IPS-18c (cell line): Measurements from ENCODE around the gene H2BK1.

Experiments
- H3K4me3 ChIP-seq: 2 replicates; pipeline ENCODE4 v1.7.0; 2013; ENCODE audit warnings: low read depth, mild to moderate bottlenecking, low read length, moderate library complexity; ENCODE audit not compliant: insufficient read depth
- H3K9me3 ChIP-seq: one replicate; pipeline ENCODE4 v1.6.1; 2013; ENCODE audit warnings: mild to moderate bottlenecking, low read length, moderate library complexity; ENCODE audit not compliant: control insufficient read depth, insufficient read depth

Gene H2BK1

DNA sequence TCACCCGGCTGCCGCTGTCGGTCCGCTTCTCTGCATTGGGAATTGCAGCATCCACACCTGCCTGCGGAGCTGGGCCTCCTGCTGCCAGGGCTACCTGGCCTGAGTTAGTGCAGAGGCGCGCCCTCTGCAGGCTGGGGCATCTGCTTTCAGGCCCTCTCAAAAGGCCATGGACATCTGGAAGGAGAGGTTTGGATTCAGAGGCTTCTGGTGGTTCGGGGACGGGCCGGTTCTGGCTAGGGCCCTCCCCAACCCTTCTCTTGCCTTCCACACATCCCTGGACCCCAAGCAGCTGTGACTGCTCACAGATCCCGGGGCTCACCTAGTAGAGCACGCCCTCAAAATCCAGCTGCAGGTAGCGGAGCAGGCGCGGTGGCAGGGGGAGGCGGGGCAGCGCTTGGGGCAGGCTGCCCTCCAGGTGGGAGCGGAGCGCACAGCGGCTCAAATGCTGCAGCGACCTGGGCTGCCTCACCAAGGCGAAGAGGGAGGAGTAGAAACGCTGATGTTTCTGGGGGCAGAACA, 34.4 kb downstream of the H2BK1 start:
- H3K9me3 ChIP-seq = peaks cover 9% of the 10 kb centered on the region
- no peak overlapping the region for H3K4me3 ChIP-seq

DNA sequence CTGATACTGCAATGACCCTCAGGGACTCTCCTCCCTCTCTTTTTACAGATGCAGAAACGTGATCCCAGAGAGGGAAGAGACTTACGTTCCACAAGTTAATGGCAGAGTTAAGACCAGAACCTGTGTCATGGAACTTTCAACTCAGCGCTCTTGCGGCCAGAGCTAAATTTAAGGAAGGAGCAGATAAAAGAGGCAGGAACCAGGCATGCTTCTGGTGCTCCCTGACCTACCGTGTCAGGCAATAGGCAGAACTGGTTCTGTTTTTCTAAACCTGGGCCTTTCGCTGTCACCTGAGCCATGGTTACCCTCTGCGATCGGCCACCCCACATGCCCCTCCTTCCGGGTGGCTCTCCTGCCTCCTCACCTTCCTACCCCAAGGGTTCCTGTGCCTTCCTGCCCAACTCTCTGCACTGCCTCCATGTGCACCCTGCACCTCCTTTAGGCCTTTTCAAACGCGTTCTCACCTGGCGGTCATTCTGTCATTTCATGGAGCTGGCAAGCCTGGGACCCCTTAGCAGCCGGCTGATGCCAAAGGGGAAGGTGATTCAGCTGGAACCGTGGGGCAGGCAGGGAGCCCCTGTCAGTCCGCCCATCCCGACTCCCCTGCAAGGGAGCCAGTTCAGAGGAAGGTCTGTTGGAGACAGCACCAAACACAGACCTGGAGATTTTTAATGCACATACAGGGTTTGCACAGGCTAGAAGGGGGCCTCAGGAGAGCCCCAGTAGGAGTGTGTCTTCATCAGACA, 35.1 kb downstream of the H2BK1 start:
- H3K9me3 ChIP-seq = peaks cover 9% of the 10 kb centered on the region
- H3K4me3 ChIP-seq = no peak overlapping the region

GRCh38 chr7:151174246-151175046, 35.8 kb downstream of the H2BK1 start:
- Histone ChIP-seq H3K4me3 (no peak overlapping the region), H3K9me3 (peaks cover 9% of the 10 kb centered on the region)

GRCh38 chr7:151173386-151174245, 36.7 kb downstream of the H2BK1 start:
- Histone ChIP-seq H3K4me3 (no peak overlapping the region), H3K9me3 (peaks cover 9% of the 10 kb centered on the region)

DNA sequence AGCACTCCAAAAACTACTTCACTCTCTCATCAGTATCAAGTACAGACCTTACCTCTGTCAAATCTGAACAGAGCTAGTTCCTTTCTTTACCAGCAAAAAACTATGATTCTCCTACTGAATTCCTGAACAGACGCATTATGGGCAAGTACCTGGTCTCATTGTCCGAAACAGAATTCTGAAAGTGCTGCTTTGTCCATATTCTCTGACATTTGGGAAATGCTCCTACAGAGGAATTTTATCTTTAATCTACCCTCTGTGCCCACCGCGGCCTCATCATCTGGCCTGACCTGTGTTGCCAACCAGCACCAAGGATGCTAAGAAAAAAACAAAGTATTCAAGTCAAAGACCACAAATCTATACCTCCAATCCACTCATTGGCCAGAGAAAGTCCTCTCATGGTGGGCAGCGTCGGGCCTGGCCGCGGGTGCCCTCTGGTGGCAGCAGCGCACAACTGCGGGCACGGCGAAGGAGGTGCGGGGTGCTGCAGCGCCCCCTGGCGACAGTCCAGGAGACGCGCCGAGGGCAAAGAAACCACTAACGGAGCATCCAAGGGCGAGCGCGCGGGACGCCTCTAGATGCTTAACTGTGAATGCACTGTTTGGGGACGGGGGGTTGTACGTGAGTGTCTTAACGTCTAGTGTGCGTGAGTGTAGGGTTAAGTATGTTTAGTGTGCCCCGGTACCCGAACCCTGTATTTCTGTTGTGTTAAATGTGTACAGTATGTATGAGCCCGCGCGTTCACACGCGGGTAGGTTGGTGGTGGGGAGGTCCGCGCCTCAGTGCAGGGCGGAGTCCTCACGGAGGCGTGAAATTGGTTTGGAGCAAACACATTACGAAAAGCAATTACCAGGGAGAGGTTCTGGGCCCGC, 37.8 kb downstream of the H2BK1 start:
- Histone ChIP-seq H3K4me3 (no peak overlapping the region), H3K9me3 (peaks cover 9% of the 10 kb centered on the region)

DNA sequence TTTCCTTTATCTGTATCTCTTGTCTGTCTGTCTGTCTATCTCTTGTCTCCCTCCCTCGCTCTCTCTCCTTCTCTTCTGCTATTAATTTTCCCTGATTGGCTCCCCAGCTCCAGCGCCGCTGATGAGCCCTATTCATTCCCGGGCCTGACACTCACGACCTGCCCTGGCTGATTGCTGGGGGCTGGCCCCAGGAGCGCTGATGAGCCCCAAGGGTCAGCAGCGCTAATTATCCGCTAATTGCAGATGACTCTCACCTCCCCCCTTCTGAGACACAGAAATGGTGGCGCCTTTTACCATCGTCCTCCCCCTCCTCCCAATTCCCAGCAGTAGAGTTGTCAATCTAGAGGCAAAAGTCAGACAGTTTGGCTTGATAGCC, 41.5 kb downstream of the H2BK1 start:
- no peak overlapping the region; the same call in 1 of the 2 replicates for H3K4me3 ChIP-seq
- peaks cover 8% of the 10 kb centered on the region for H3K9me3 ChIP-seq

DNA sequence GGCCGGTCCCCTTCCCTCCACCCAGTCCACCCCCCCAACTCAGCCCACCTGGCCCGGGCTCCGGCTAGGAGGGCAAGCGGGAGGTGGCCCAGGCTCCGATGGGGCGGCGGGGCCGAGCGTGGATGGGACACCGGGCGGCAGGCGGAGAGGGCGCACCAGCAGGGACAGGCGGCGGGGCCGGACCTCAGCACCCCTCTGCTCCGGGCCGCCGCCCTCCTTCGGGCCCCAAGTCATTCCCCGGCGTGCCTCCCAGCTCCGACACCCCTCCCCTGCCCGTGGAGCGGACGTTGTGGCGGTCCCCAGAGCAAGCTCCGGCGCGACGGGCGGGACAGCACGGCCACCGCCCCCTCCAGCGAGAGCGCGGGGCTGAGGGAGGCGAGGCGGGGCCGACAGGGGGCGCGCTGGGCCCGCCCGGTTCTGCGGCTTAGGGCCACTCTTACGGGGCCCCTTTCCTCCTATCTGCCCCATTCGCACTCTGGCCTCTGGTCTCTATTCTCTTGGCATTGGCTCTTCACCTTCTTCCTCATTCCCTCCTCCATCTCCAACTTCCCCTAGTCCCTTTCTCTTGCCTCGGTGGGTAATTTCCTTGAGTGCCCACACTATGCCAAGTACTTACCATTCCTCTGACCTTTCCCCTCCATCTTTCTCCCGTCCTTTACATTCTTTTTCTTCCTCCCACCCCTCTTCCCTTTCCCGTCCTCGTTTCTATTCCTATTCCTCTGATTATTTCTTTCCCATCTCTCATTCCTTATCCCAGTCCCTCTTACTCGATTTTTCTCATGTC, 42.1 kb downstream of the H2BK1 start:
- peaks cover 4% of the 10 kb centered on the region for H3K9me3 ChIP-seq
- H3K4me3 ChIP-seq = peak overlapping the region; percentile 61; the same call in 1 of the 2 replicates

DNA sequence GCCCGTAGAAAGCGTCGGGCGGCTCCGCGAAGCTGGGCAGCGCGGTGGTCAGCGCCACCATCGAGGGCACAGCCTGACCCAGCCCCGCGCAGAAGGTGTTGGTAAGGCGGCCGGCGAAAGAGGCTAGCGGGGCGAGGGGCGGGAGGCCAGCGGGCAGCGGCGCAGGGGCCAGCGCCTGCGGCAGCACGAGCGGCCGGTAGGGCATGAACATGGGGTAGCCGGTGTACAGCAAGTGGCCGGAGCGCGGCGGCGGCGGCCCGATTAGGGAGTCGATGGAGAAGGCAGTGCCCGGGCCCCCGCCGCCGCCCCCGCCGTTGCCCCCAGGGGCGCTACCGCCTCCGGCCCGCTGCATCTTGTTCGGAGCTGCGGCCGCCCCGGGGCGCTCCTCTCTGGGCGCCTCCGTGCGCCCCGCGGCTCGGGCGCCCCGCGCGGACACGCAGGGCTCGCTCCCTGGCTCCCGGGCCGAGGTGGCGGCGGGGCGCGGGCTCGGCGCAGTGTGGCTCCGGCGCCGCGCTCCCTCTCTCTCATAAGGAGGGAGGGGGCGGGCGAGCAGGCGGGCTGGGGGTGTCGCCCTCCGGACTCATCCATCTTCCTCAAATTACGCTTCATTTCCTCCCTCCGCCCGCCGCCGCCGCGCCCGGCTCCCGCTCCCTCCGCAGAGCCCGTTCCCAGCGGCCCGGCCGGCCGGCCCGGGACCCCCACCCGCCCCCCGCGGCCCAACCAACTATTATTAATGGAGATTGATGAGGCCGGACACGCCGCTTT, 42.9 kb downstream of the H2BK1 start, which contains the start of gene GBX1:
TSS of gene GBX1 (minus strand) at position 498 of the 765 bp plus-strand sequence. CDS start at position 352, 146 bp downstream.
- peak within 1 kb of the TSS; percentile 61 for H3K4me3 ChIP-seq
- H3K9me3 ChIP-seq = peaks cover 4% of the 10 kb centered on the region

- peak overlapping the region; percentile 61; the same call in 1 of the 2 replicates for H3K4me3 ChIP-seq
- peaks cover 2% of the 10 kb centered on the region for H3K9me3 ChIP-seq
Observed at GRCh38 chr7:151166629-151167196, 43.6 kb downstream of the H2BK1 start.

DNA sequence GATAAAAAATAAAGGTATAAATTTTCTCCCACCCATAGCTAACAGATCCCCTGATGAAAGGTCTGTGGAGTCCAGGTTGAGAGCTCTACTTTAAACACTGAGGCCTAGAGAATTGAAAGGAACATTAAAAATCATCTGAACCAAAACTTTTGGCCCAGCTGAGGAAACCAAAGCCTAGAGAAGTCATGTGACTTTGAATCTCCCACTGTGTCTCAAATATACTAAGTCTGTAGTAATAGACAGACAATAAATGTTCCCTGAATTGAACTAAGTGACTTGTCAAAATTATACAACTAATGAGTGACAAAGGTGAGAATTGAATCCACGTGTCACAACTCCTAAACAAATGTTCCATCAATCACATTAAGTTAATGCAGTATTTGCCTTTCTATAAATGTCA, 48.5 kb downstream of the H2BK1 start:
- peaks cover under 1% of the 10 kb centered on the region for H3K9me3 ChIP-seq
- H3K4me3 ChIP-seq = no peak overlapping the region
